Endothelial cell of umbilical vein (primary cell): ENCODE data around the gene MAP4K1. TPM values are rescaled to one million over a fixed set of nuclear protein-coding genes. Genes with fewer than 3 reads are reported as not detected.

Experiments
- BruUV-seq: library from RNA; stranded (reverse); fragments of 400-500 nt; replicated peaks from 2 replicates; lab custom pipeline; 2021; lab: Mats Ljungman, UMichigan
- CTCF ChIA-PET: fragments of 300-600, 350-600 bp; sonication (Branson Sonifier 250); formaldehyde crosslinking; loops from one replicate; lab custom pipeline; 2021; ENCODE audit warnings: antibody characterized with exemption, inconsistent platforms; lab: Charles Lee
- POLR2A ChIA-PET: fragments of 300-600, 350-600 bp; sonication (Branson Sonifier 250); formaldehyde crosslinking; loops from one replicate; lab custom pipeline; 2021; ENCODE audit warnings: antibody characterized with exemption, inconsistent platforms; lab: Charles Lee
- DNase-seq: peaks from one replicate; pipeline ENCODE4 v3.0.0-alpha.2; 2011; ENCODE audit warnings: low read depth, low spot score
- FAIRE-seq: peaks from 2 replicates; lab custom pipeline; 2011; peaks lifted over from hg19 to GRCh38; lab: Jason Lieb, UNC
- H2AFZ ChIP-seq: 2 replicates; pipeline ENCODE4 v1.6.0; 2012; ENCODE audit warnings: low read depth, low read length, control low read depth, inconsistent platforms
- H3K27ac ChIP-seq: 2 replicates; pipeline ENCODE4 v1.5.1; 2011; ENCODE audit warnings: low read depth, mild to moderate bottlenecking, control low read depth, low read length, moderate library complexity; ENCODE audit not compliant: insufficient read depth
- H3K27me3 ChIP-seq, 2 experiments: 2 replicates each; pipeline versions ENCODE4 v1.6.0 to v1.6.1; 2011; ENCODE audit warnings: low read length in 2 of 2, mixed read lengths in 1 of 2; ENCODE audit not compliant: control insufficient read depth in 2 of 2, insufficient read depth in 2 of 2
- H3K36me3 ChIP-seq, 2 experiments: 2 replicates in 1 of 2; 3 replicates in 1 of 2; pipeline ENCODE4 v1.5.1; 2011; ENCODE audit warnings: low read length in 2 of 2, mild to moderate bottlenecking in 1 of 2, moderate library complexity in 1 of 2; ENCODE audit not compliant: control insufficient read depth in 2 of 2, insufficient read depth in 2 of 2; ENCODE audit errors: extremely low read depth in 1 of 2
- H3K4me1 ChIP-seq: 3 replicates; pipeline ENCODE4 v1.5.1; 2011; ENCODE audit warnings: mild to moderate bottlenecking, low read length; ENCODE audit not compliant: control insufficient read depth, insufficient read depth; ENCODE audit errors: extremely low read depth
- H3K4me2 ChIP-seq: 2 replicates; pipeline ENCODE4 v1.6.1; 2011; ENCODE audit warnings: low read length, control low read depth, mixed read lengths; ENCODE audit not compliant: insufficient read depth
- H3K4me3 ChIP-seq, 3 experiments: fragments of 200-600 bp in 1 of 3; sonication (generic), shearing (Covaris generic) in 1 of 3; replicated peaks in 1 of 3; 2 replicates each; pipeline ENCODE4 v1.5.1; 2011 to 2016; ENCODE audit warnings: control low read depth in 3 of 3, low read length in 3 of 3, mild to moderate bottlenecking in 2 of 3, inconsistent platforms in 1 of 3, low read depth in 1 of 3, moderate library complexity in 1 of 3; ENCODE audit not compliant: insufficient read depth in 1 of 3
- H3K79me2 ChIP-seq: 2 replicates; pipeline ENCODE4 v1.6.0; 2012; ENCODE audit warnings: low read length, inconsistent platforms; ENCODE audit not compliant: control insufficient read depth, insufficient read depth
- H3K9ac ChIP-seq: replicated peaks from 2 replicates; pipeline ENCODE3; 2011; ENCODE audit warnings: low read length, control low read depth; ENCODE audit not compliant: insufficient read depth; ENCODE audit errors: extremely low read depth
- H3K9me1 ChIP-seq: replicated peaks from 3 replicates; pipeline ENCODE4 v1.6.0; 2011; ENCODE audit warnings: mild to moderate bottlenecking, low read length; ENCODE audit not compliant: control insufficient read depth, insufficient read depth; ENCODE audit errors: extremely low read depth
- H3K9me3 ChIP-seq: replicated peaks from 2 replicates; pipeline ENCODE4 v1.5.1; 2012; ENCODE audit warnings: low read length, inconsistent platforms; ENCODE audit not compliant: control insufficient read depth, insufficient read depth
- H4K20me1 ChIP-seq: replicated peaks from 2 replicates; pipeline ENCODE3; 2011; ENCODE audit warnings: mild to moderate bottlenecking, low read length; ENCODE audit not compliant: control insufficient read depth, insufficient read depth; ENCODE audit errors: extremely low read depth
- EZH2 ChIP-seq: IDR thresholded peaks from 2 replicates; pipeline ENCODE4 v1.6.1; 2012; ENCODE audit warnings: borderline replicate concordance, low read depth, mild to moderate bottlenecking, moderate library complexity, low read length, inconsistent platforms; ENCODE audit not compliant: severe bottlenecking
- FOS ChIP-seq: IDR thresholded peaks from 2 replicates; pipeline ENCODE4 v1.6.1; 2011; ENCODE audit warnings: mild to moderate bottlenecking, low read length, moderate library complexity, borderline replicate concordance; ENCODE audit not compliant: insufficient read depth
- GATA2 ChIP-seq: IDR thresholded peaks from 2 replicates; pipeline ENCODE4 v1.7.0; 2011; ENCODE audit warnings: low read depth, mild to moderate bottlenecking, moderate library complexity, mixed read lengths, low read length; ENCODE audit not compliant: insufficient read length, insufficient read depth
- JUN ChIP-seq: IDR thresholded peaks from 2 replicates; pipeline ENCODE4 v1.6.1; 2011; ENCODE audit warnings: borderline replicate concordance, low read depth; ENCODE audit not compliant: insufficient read length, insufficient read depth
- MYC ChIP-seq: IDR thresholded peaks from one replicate; pipeline ENCODE4 v1.6.1; 2011; ENCODE audit warnings: mild to moderate bottlenecking, low read depth, low read length
- POLR2A ChIP-seq: IDR thresholded peaks from 2 replicates; pipeline ENCODE4 v1.6.1; 2012; ENCODE audit warnings: low read depth, mild to moderate bottlenecking, control low read depth, low read length
- POLR2AphosphoS5 ChIP-seq: IDR thresholded peaks from 2 replicates; pipeline ENCODE4 v1.6.1; 2012; ENCODE audit warnings: low read depth, mild to moderate bottlenecking, control low read depth, low read length, moderate library complexity; ENCODE audit not compliant: insufficient read depth
- dilution Hi-C: fragments of 300-500 bp; cut with MboI; formaldehyde crosslinking; loops from one replicate; pipeline ENCODE4 v1.15.0; 2019; ENCODE audit warnings: low sequenced_read_pairs; ENCODE audit not compliant: extremely low pct_ligation_motif_present
- intact Hi-C: fragments of 100-400 bp; cut with micrococcal nuclease; formaldehyde crosslinking; loops from one replicate; pipeline ENCODE4 v1.10.0; 2022
- polyA plus RNA-seq, 4 experiments: library from polyadenylated mRNA; depleted of rRNA in 3 of 4; stranded (reverse) in 3 of 4; unstranded in 1 of 4; fragments of >200 nt; gene quantifications; 2 replicates each; pipeline versions ENCODE4 v1.2.1 to v1.2.3, GENCODE V29; 2011 to 2012; ENCODE audit warnings: missing spikeins in 1 of 4
- total RNA-seq: library from RNA; stranded (reverse); gene quantifications from 2 replicates; pipeline ENCODE4 v1.2.3, GENCODE V29; 2021
- TF ChIP-seq, protein P1 (sequence below): IDR thresholded peaks from 2 replicates; pipeline ENCODE4 v1.6.1; 2011; ENCODE audit not compliant: insufficient read depth, insufficient read length
- TF ChIP-seq, protein P2 (sequence below), 2 donors: IDR thresholded peaks; 1 replicate in 1 of 2; 2 replicates in 1 of 2; pipeline ENCODE4 v1.5.1; 2011; ENCODE audit warnings: low read length in 2 of 2, mild to moderate bottlenecking in 2 of 2, moderate library complexity in 2 of 2, control low read depth in 1 of 2, inconsistent platforms in 1 of 2, low read depth in 1 of 2; ENCODE audit not compliant: insufficient read depth in 1 of 2; ENCODE audit errors: extremely low read depth in 1 of 2

The MAP4K1 gene
- total and polyA plus RNA-seq, 2 donors (not counting 3 experiments of a cell fraction or from before 2014, with no cell fraction given), result 0.12 to 1.6 TPM

DNA sequence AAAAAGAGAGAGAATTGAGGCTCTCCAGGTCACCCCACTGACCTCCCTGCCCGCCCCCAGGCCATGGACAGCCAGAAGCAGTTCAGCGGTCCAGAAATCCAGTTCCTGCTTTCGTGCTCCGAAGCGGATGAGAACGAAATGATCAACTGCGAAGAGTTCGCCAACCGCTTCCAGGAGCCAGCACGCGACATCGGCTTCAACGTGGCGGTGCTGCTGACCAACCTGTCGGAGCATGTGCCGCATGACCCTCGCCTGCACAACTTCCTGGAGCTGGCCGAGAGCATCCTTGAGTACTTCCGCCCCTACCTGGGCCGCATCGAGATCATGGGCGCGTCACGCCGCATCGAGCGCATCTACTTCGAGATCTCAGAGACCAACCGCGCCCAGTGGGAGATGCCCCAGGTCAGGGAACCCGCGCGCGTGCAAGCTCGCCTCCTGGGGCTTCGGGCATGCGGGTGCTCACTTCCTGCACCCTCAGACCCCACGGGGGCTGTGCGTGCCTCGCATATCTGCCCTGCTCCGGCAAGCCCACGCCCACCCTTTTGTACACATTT, 56.6 kb downstream of the MAP4K1 start:
- dilution Hi-C loops (no loop called here), intact Hi-C loops (no loop called here)
- H3K4me2 ChIP-seq, result no peak overlapping the region
- no TSS peak for BruUV-seq
- no peak overlapping the region for H3K9ac ChIP-seq
- FAIRE-seq (no peak), DNase-seq (no peak)
- no peaks in the 10 kb centered on the region for H3K79me2 ChIP-seq
- no peaks in the 10 kb centered on the region for H3K9me3 ChIP-seq
- no peaks in the 10 kb centered on the region for H4K20me1 ChIP-seq
- H3K36me3 ChIP-seq, result no peaks in the 10 kb centered on the region
- POLR2A ChIA-PET, result no interaction called here
- peaks cover 2 to 6% of the 10 kb centered on the region in 2 experiments for H3K27me3 ChIP-seq
- H3K9me1 ChIP-seq, result no peaks in the 10 kb centered on the region
- TF ChIP-seq EZH2, result no peak
- no peak for TF ChIP-seq POLR2A
- TF ChIP-seq POLR2AphosphoS5, result no peak
- TF ChIP-seq GATA2, result no peak
- TF ChIP-seq, protein P1, sequence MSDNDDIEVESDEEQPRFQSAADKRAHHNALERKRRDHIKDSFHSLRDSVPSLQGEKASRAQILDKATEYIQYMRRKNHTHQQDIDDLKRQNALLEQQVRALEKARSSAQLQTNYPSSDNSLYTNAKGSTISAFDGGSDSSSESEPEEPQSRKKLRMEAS, result no peak
- TF ChIP-seq JUN, result no peak
- no peak for TF ChIP-seq FOS
- TF ChIP-seq, protein P2, sequence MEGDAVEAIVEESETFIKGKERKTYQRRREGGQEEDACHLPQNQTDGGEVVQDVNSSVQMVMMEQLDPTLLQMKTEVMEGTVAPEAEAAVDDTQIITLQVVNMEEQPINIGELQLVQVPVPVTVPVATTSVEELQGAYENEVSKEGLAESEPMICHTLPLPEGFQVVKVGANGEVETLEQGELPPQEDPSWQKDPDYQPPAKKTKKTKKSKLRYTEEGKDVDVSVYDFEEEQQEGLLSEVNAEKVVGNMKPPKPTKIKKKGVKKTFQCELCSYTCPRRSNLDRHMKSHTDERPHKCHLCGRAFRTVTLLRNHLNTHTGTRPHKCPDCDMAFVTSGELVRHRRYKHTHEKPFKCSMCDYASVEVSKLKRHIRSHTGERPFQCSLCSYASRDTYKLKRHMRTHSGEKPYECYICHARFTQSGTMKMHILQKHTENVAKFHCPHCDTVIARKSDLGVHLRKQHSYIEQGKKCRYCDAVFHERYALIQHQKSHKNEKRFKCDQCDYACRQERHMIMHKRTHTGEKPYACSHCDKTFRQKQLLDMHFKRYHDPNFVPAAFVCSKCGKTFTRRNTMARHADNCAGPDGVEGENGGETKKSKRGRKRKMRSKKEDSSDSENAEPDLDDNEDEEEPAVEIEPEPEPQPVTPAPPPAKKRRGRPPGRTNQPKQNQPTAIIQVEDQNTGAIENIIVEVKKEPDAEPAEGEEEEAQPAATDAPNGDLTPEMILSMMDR (IDR thresholded peaks at IDR 0.05; ENCODE audit: extremely low read depth in 1 of 2, insufficient read depth in 1 of 2, low read depth in 1 of 2, low read length in 2 of 2), result no peak
- TF ChIP-seq MYC, result no peak
- no peak overlapping the region for H3K4me3 ChIP-seq
- no peaks in the 10 kb centered on the region for H3K4me1 ChIP-seq
- CTCF ChIA-PET, result no interaction called here
- H3K27ac ChIP-seq, result no peak overlapping the region
- H2AFZ ChIP-seq, result no peak overlapping the region
